ENCODE data around the gene EFHB.
"Not testable (repeated sequence)": the region's sequence is repeated elsewhere in the genome, so short reads cannot be mapped to it uniquely, and the experiment has no call there.

The EFHB gene

DNA sequence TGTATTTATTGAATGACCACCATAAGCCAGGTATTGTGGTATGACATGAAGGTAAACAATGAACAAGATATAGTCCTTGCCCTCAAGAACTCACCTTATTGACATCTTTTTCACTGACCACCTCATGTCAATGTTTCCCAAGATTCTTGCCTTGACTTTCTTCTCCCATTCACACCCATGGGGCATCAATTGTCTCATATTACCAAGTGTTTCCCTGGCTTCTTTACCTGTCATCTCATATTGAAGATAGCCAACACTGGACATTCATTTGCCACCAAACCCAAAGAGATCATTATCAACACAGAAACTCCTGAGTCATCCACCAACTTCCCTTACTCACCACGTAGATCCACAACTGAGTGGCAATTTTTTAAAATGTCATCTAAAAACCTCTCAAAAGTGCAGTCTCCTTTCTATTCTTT, 2.2 kb downstream of the EFHB start:
- no peak for DNase-seq (ENCODE audit: low read depth)

DNA sequence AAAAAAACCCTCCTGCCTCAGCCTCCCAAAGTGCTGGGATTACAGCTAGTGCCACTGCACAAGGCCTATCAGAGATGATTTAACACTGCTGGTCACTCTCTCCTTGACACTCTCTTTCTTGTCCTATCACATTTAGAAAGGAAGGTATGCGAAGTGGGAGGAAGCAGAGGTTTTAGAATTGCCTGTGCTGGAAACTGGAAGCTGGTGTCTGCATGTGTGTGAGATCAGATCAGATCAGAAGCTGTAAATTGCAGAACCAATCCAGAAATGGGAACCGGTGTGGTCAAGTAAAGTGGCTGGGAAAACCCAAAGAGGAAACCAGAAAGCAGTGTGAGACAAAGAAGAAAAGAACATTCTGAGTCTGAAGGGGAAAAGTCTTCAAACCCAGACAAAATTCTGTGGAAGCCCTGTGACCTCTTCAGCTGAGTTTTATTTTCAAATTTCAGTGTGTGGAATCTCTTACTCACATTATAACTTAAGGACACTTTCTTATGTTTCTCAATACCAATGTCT, 2.8 kb downstream of the EFHB start:
- no peak for DNase-seq (ENCODE audit: low read depth)

DNA sequence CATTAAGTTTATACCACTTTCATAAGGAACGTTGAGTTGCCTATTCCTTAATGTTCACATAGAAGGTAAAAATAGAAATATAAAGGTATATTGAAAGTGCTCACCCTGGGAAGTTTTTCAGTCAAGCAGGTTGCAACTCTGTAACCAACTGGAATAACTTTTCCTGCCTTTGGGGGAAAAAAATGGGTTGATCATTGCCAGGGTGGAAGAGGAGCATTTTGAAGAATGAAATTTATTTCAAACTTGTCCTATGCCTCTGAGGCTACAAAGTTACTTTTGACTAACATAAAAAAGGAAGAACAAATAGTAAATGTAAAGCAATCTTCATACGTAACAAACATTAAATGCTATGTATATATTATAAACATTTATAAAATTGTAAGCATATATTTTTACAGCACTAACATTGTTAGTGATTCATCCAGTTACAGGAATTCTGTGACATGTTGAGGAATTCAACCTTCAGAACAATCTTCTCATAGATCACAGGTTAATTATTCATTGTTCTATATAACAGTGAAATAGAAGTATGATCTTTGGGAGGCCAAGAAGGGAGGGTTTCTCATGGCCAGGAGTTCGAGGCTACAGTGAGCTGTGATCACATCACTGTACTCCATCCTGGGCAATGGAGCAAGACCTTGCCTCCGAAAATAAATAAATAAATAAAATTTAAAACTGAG, 13.5 kb downstream of the EFHB start:
- DNase-seq (ENCODE audit: low read depth): no peak

DNA sequence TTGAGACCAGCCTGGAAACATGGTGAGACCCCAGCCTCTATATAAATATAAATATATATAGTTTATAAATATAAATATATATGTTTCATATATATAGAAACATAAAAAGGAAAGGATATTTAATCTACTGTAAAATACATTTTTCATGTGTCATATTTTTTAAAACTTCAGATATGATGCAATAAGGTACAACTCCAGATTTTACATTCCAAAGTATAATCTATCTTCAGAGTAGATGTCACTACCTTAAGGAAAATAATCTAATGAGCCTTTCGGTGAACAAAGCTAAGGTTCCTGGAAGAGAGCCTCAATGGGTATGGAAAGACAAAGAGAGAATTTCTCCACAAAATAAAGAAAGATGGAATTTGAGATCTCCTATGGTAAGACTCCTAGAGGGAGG, 16.9 kb downstream of the EFHB start:
- DNase-seq (ENCODE audit: low read depth): no peak

DNA sequence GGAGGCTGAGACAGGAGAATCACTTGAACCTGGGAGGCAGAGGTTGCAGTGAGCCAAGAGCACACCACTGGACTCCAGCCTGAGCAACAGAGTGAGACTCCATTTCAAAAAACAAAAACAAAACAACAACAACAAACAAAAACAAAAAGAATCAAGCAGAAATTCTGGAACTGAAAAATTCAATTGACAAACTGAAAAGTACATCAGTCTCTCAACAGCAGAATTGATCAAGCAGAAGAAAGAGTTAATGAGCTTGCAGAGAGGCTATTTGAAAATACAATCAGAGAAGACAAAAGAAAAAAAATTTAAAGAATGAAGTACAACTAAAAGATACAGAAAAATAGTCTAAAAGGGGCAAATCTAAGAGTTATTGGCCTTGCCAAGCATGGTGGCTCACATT, 22.6 kb downstream of the EFHB start:
- no peak for DNase-seq (ENCODE audit: low read depth)

DNA sequence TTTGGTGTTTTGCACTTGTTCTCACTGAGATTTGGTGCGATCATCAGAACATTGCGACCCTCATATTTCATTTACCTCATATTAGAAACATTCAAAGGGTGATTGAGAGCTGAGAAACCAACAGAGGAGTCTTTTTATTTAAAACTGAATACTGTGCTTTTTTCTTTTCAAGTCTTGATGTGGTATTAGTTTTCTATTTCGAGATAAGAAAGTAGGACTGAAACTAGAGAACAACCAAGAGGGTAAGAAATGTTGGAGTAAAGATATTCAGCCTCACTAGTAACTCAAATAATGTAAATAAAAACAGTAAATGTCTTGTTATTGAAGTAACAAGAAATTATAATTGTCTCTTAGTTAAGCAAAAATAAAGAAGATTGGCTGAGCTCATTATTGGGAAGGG, 26.5 kb downstream of the EFHB start:
- no peak for DNase-seq (ENCODE audit: low read depth)

DNA sequence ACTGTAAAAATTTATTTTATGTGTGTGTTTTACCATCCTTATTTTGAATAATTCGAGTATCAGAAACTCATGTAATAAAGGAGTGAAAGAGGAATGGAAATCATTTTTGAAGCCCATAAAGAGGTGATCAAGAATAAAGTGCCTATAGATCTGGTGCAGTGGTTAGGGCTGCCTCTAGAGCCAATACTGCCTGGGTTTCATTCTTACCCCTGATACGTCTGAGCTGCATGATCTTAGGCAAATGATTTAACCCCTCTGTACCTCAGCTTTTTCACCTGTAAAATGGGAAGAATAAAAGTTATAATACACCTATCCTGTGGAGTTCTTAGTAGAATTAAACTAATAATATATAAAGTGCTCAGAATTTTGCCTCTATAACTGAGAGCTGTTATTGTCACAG, 30.4 kb downstream of the EFHB start:
- no peak for DNase-seq (ENCODE audit: low read depth)

DNA sequence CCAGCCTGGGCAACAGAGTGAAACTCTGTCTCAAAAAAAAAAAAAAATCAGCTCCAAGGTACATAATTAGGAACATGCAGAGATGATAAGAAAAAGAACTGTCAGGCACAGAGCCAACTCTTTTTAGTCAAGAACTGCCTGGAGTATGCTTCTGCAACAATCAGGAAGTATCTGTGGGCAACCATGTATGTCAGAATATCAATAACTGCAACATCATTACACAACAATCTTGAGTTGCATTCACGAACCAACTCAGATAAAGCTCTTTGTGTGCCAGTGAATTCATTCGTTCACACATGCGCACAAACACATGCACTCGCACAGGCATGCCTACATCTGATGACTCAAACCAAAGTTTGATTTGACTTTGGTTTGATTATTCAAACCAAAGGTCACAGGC, 32.1 kb downstream of the EFHB start:
- DNase-seq (ENCODE audit: low read depth): no peak

DNA sequence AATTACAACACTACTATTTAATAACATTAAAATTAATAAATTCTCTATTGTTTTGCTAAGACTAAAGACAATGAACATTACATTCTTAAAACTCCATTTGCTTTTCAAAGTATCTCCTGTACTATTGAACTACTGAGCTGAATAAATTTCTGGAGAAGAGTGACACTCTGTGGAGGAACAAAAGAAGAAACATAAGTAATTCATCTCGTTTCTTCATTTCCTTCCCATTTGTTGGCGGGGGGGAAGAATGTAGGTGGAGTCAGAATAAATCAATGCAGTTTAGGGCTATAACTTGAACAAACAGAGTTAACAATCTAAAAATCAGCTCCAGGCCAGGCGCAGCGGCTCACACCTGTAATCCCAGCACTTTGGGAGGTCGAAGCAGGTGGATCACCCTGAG, 32.7 kb downstream of the EFHB start:
- DNase-seq (ENCODE audit: low read depth): no peak

DNA sequence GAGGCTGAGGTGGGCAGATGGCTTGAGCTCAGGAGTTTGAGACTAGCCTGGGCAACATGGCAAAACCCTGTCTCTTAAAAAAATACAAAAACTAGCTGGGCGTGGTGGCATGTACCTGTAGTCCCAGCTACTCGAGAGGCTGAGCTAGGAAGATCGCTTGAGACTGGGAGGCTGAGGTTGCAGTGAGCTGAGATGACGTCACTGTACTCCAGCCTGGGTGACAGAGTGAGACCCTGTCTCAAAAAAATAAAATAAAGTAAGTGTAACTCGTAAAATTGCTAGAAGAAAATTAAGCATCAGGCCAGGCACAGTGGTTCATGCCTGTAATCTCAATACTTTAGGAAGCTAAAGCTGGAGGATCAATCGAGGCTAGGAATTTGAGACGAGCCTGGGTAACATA, 34.2 kb downstream of the EFHB start:
- DNase-seq (ENCODE audit: low read depth): not testable (repeated sequence)

DNA sequence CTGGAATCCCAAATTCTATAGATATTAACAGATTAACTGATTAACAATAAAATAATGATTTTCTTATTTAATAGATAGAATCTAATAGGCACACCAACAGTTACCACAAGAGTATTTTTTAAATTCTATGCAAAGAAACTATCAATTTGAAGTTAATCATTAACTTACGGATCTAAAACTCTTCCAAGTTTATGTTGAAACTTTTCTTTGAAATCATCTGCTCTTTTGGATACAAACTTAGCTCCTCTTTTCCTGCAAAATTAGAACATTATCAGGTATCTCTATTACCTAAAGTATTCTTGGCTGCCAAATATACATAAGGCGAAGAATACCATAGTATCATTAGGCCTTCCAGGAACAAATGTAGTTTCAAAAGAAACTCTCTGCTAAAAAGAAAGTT, 34.8 kb downstream of the EFHB start:
- DNase-seq (ENCODE audit: low read depth): no peak

DNA sequence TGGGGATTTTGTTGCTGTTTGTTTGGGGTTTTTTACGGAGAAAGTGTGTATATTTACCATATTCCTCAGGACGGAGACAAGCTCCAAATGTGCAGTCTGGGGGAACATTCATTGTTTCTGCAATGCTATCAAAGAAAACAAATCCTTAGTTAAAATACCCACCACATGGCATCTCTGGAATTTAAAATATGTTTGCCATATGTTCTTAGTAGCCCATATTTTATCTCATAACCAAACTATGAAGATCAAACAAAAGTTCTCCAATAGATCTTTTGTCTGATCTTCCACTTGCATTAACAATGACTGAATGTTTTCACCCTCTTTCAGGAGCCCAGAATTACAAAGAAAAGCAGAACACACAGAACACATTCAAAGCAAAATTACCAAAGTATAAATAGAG, 35.3 kb downstream of the EFHB start:
- no peak for DNase-seq (ENCODE audit: low read depth)

DNA sequence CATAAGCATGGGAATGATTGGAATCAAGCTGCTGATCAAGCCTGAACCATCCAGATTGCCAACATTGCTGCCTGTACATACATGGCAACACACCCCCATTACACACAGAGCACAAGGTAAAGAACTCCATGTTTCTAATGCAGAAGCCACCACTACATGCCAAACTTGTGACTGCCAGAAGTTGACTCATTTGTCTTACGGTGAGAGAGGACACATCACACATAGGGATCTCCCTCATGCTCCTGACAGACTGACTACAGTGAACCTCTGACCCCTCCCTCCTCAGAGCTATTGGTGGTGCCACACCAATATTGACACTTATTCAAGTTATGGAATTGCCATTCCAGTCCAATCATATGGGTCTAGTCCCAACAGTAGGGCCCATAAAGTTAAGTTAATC, 42.3 kb downstream of the EFHB start:
- DNase-seq (ENCODE audit: low read depth): no peak

DNA sequence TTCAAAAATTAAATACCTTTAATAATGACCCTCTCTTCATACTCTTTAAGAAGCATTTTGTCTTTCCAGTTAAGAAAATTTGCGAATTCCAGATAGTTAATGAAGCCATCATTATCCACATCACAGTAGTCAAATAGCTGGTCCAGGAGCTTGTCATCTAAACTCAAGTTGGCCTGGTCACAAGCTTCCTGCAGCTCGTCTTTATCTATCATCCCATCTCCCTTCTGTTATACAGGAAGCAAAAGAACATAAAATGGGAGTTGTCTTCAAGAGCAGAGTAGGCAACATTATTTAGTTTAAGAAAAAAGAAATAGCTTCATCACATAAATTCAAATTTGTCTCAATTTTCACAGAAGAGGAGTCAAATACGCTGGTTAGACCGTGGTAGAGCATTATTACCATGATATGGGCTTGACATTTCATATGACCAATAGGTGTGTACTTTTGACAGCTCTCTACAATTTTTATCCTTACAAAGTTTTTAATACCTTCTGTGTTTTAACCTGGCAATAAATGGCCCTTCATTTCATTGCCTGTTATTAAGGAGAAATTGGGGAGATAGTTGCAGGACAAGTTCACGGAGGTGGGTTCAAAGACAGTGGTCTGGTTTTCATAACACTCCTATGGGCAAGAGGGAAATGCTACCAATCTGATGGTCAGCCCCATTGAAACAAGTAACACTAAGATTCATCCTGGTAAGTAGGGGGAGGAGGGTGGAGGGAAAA, 45.4 kb downstream of the EFHB start:
- no peak for DNase-seq (ENCODE audit: low read depth)

DNA sequence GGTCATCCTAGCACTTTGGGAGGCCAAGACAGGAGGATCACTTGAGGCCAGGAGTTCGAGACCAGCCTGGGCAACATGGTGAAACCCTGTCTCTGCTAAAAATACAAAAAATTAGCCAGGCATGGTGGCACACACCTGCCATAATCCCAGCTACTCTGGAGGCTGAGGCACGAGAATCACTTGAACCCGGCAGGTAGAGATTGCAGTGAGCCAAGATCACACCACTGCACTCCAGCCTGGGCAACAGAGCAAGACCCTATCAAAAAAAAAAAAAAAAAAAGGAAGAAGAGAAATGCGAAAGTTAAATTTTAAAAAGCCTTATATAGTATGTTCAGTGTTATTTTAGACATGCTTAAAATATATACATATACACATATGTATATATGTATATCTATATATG, 46.9 kb downstream of the EFHB start:
- DNase-seq (ENCODE audit: low read depth): not testable (repeated sequence)

DNA sequence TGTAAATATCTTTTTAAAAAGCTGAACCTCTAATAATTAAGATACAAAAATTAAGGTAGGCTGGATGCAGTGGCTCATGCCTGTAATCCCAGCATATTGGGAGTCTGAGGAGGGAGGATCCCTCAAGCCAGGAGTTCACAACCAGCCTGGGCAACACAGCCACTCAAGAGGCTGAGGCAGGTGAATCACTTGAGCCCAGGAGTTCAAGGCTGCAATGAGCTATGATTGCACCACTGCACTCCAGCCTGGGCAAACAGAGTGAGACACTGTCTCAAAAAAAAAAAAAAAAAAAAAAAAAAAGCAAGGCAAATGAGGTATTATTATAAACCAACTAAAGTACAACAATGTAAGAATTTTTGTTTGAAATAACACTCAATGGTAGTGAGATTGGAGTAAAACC, 47.6 kb downstream of the EFHB start:
- no peak for DNase-seq (ENCODE audit: low read depth)

DNA sequence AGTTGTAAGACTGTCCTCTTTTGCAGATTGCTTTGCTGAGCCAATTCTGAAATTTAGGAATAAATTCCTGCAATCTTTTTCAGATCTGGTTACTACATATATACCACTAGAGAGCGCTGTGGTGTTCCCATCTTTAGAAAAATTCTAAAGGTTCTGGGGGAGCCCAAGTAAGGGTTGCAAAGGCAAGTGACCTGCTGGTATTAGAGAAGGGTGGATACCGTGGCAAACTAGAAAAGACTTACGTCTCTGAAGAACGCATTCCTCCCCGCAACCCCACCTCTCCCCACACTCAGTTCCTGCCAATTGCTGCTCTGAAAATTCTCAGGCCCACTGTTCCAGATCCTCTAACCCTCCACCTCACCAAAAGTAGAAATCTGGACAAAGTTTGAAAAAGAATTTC, 48.5 kb downstream of the EFHB start:
- no peak for DNase-seq (ENCODE audit: low read depth)

DNA sequence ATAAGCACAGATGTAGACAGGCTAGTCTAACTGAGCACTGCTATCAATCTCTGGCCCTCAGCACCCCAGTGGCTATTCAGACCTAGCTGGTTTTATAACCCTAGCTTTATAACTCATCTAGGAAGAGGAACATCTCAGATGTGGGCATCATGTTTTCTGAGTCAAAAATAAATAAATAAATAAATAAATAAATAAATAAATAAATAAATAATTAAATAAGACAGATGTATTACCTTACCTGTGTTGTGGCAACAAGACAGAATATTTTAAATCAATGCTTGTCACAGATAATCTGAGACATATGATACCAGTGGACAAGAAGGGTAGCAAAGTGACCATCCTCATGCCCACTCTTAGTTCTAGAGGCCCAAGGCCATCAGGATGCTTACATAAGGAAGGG, 52.2 kb downstream of the EFHB start:
- no peak for DNase-seq (ENCODE audit: low read depth)

DNA sequence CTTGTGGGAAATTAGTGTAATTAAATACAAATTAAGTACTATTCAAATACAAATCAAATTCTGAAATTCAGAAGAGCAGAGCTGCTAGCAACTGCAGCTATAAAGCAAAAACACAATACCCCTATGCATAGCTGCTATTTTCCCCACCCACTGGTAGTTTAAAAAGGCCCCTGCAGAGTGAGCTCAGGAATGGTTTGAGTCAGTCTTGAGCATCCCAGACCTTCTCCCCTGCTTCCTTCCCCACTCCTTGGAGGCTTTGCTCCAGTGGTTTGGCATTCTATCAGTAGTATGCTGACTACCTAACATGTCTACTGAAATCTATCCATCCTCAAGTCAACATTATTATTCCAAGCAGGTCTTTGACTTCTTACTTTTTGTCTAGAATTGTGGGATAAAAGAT, 53.0 kb downstream of the EFHB start:
- DNase-seq (ENCODE audit: low read depth): no peak

DNA sequence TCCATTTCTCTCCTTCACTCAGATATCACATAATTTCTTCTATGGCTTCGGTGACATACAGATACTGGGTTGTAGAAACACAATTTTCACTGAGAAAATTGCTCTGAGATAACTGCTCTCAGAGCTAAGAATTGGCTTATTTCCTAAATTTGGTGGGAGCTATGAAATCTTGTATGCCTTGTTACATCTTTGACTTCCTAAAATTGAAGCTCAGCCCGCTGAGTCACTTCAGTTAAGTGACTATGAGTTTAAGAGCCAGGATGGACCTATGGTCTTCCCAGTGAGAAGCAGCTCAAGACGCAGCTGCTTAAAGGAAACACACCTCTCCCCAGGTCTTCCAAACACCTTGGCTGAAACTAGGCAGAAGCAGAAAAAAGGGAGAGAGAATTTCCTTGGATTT, 56.4 kb downstream of the EFHB start:
- DNase-seq (ENCODE audit: low read depth): no peak

DNA sequence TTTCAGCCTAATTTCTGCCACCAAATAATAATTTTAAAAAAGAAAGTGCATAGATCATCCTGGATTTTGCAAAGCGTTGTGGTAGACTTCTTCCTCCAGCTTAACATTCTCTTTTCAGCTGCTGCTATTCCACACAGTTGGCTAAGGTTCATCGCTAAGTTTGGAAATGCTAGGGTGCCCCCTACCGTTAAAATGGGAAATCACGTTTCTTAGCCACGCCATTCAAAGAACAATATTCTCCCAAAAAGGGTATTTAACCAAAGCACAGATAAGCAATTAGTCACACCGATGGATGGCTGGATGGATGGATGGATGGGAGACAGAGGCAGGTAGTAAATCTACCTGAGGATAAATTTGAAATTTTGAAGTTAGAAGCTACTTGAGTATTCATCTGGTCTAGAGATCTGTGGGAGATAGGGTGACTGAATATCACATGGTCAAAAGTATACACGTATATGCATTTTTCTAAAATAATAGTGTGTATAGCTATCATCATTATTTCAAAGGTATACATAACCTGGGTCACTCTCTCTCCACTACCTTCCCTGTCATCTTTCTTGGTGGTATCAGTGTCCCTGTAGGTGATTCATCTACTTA, 67.2 kb downstream of the EFHB start:
- peak; percentile 3 for DNase-seq (ENCODE audit: low read depth)

DNA sequence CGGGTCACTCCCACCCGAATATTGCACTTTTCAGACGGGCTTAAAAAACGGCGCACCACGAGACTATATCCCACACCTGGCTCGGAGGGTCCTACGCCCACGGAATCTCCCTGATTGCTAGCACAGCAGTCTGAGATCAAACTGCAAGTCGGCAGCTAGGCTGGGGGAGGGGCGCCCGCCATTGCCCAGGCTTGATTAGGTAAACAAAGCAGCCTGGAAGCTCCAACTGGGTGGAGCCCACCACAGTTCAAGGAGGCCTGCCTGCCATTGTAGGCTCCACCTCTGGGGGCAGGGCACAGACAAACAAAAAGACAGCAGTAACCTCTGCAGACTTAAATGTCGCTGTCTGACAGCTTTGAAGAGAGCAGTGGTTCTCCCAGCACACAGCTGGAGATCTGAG, 78.7 kb downstream of the EFHB start:
- not testable (repeated sequence) for DNase-seq (ENCODE audit: low read depth)

DNA sequence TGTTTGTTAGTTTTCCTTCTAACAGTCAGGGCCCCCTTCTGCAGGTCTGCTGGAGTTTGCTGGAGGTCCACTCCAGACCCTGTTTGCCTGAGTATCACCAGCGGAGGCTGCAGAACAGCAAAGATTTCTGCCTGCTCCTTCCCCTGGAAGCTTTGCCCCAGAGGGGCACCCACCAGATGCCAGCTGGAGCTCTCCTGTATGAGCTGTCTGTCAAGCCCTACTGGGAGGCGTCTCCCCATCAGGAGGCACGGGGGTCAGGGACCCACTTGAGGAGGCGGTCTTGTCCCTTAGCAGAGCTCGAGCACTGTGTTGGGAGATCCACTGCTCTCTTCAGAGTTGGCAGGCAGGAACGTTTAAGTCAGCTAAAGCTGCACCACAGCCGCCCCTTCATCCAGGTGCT, 87.4 kb downstream of the EFHB start:
- not testable (repeated sequence) for DNase-seq (ENCODE audit: low read depth)
